ENCODE results near the gene OR5T3.
"Not testable (repeated sequence)": the region's sequence is repeated elsewhere in the genome, so short reads cannot be mapped to it uniquely, and the experiment has no call there.

OR5T3 gene

DNA sequence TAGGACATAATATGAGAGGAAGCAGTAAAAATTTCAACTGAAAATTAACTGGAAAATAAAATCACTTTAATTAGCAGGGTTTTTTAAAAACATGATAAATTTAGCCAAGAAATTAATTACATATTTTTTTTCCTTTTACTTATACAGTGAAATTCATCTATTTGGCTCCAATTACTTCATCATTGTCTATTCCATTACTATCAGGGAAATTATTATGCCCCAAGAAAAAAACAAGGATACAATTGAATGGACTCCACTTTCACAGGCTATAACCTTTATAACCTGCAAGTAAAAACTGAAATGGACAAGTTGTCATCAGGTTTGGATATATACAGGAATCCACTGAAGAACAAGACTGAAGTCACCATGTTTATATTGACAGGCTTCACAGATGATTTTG lies at the start of gene OR5T3:
TSS of gene OR5T3 (plus strand) at position 301 of the 400 bp plus-strand sequence. CDS start at position 301, 0 bp downstream.
- no peaks in the 10 kb centered on the region for H4K20me1 ChIP-seq (ENCODE audit: control insufficient read depth, insufficient read depth, low read depth, low read length)
- no peaks in the 10 kb centered on the region for H3K27me3 ChIP-seq (ENCODE audit: control insufficient read depth, low read length)
- no peaks in the 10 kb centered on the region for H3K9me3 ChIP-seq (ENCODE audit: control insufficient read depth, insufficient read depth, low read length)
- no peaks in the 10 kb centered on the region for H3F3A ChIP-seq (ENCODE audit: control insufficient read depth, insufficient read depth)
- TF ChIP-seq EZH2phosphoT487 (IDR thresholded peaks at IDR 0.05; ENCODE audit: borderline replicate concordance, low read length): no peak
- TF ChIP-seq, protein P1, sequence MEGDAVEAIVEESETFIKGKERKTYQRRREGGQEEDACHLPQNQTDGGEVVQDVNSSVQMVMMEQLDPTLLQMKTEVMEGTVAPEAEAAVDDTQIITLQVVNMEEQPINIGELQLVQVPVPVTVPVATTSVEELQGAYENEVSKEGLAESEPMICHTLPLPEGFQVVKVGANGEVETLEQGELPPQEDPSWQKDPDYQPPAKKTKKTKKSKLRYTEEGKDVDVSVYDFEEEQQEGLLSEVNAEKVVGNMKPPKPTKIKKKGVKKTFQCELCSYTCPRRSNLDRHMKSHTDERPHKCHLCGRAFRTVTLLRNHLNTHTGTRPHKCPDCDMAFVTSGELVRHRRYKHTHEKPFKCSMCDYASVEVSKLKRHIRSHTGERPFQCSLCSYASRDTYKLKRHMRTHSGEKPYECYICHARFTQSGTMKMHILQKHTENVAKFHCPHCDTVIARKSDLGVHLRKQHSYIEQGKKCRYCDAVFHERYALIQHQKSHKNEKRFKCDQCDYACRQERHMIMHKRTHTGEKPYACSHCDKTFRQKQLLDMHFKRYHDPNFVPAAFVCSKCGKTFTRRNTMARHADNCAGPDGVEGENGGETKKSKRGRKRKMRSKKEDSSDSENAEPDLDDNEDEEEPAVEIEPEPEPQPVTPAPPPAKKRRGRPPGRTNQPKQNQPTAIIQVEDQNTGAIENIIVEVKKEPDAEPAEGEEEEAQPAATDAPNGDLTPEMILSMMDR (IDR thresholded peaks at IDR 0.05; ENCODE audit: low read depth, low read length, poor library complexity, severe bottlenecking): no peak
- no peak within 1 kb of the TSS for H3K27ac ChIP-seq (ENCODE audit: low read depth, low read length)
- no peaks in the 10 kb centered on the region for H3K36me3 ChIP-seq (ENCODE audit: control insufficient read depth, low read length)
- no peaks in the 10 kb centered on the region for H3K79me2 ChIP-seq (ENCODE audit: control insufficient read depth, low read length)
- H3K4me1 ChIP-seq (ENCODE audit: control insufficient read depth, low read length): no peaks in the 10 kb centered on the region
- H3K9me2 ChIP-seq (replicated peaks; ENCODE audit: control insufficient read depth, low read length): no peaks in the 10 kb centered on the region
- H3K4me3 ChIP-seq (ENCODE audit: low read length): no peak within 1 kb of the TSS
- H3K4me2 ChIP-seq (ENCODE audit: low read length): no peak within 1 kb of the TSS

DNA sequence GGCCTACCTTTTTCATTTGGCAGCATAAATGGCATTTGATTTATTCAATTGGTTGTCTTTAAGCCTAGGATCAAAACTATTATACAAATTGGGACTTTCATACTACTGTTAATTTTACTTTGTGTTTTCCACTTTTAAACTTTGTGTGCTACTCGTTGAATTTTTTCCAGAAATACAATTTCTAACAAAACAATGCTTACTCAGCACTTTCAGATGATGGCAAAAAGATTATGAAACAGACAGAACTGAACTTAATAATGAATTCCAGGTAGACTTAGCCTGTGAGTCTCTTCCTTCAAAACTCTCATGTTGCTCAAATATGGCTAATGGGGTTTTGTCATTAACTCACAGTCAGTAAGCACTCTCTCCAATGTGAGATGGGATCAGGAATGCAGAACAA lies 44.3 kb upstream of the OR5T3 start:
- Histone ChIP-seq H4K20me1 (ENCODE audit: control insufficient read depth, insufficient read depth, low read depth, low read length) (no peaks in the 10 kb centered on the region), H3K4me3 (ENCODE audit: low read length) (no peak overlapping the region), H3K27me3 (ENCODE audit: control insufficient read depth, low read length) (no peaks in the 10 kb centered on the region), H3K79me2 (ENCODE audit: control insufficient read depth, low read length) (no peaks in the 10 kb centered on the region), H3K9me3 (ENCODE audit: control insufficient read depth, insufficient read depth, low read length) (peaks cover 4% of the 10 kb centered on the region; the same call in 1 of the 2 replicates), H3K9me2 (replicated peaks; ENCODE audit: control insufficient read depth, low read length) (no peaks in the 10 kb centered on the region), H3K36me3 (ENCODE audit: control insufficient read depth, low read length) (no peaks in the 10 kb centered on the region), H3K4me1 (ENCODE audit: control insufficient read depth, low read length) (no peaks in the 10 kb centered on the region), H3K4me2 (ENCODE audit: low read length) (no peak overlapping the region), H3K27ac (ENCODE audit: low read depth, low read length) (no peak overlapping the region), H3F3A (ENCODE audit: control insufficient read depth, insufficient read depth) (no peaks in the 10 kb centered on the region)
- TF ChIP-seq, protein P1 (IDR thresholded peaks at IDR 0.05; ENCODE audit: low read depth, low read length, poor library complexity, severe bottlenecking): no peak
- TF ChIP-seq EZH2phosphoT487 (IDR thresholded peaks at IDR 0.05; ENCODE audit: borderline replicate concordance, low read length): no peak

DNA sequence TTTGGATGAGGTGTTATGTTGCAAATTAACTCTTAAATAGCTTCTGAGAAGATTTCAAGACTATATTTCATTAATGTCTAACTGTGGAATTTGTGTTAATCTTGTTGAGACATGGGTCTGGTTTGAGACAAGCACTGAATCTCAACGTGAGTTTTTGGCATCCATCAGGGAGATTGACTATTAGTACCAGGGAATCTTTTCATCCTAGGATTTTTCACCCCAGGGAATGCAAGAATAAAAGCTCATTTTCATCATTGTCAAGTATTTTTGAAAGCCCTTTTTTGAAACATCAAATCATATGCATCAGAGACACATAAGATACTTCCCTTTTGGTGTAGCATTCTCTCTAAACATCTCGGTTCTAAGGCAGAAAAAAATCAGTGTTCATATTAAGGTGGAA lies 37.5 kb upstream of the OR5T3 start:
- Histone ChIP-seq H3K79me2 (ENCODE audit: control insufficient read depth, low read length) (no peaks in the 10 kb centered on the region), H3K4me2 (ENCODE audit: low read length) (no peak overlapping the region), H3K9me2 (replicated peaks; ENCODE audit: control insufficient read depth, low read length) (no peaks in the 10 kb centered on the region), H3F3A (ENCODE audit: control insufficient read depth, insufficient read depth) (no peaks in the 10 kb centered on the region), H3K27ac (ENCODE audit: low read depth, low read length) (no peak overlapping the region), H3K27me3 (ENCODE audit: control insufficient read depth, low read length) (no peaks in the 10 kb centered on the region), H4K20me1 (ENCODE audit: control insufficient read depth, insufficient read depth, low read depth, low read length) (no peaks in the 10 kb centered on the region), H3K4me1 (ENCODE audit: control insufficient read depth, low read length) (no peaks in the 10 kb centered on the region), H3K36me3 (ENCODE audit: control insufficient read depth, low read length) (no peaks in the 10 kb centered on the region), H3K4me3 (ENCODE audit: low read length) (no peak overlapping the region), H3K9me3 (ENCODE audit: control insufficient read depth, insufficient read depth, low read length) (peaks cover 4% of the 10 kb centered on the region; the same call in 1 of the 2 replicates)
- TF ChIP-seq, protein P1 (IDR thresholded peaks at IDR 0.05; ENCODE audit: low read depth, low read length, poor library complexity, severe bottlenecking): no peak
- no peak for TF ChIP-seq EZH2phosphoT487 (IDR thresholded peaks at IDR 0.05; ENCODE audit: borderline replicate concordance, low read length)

DNA sequence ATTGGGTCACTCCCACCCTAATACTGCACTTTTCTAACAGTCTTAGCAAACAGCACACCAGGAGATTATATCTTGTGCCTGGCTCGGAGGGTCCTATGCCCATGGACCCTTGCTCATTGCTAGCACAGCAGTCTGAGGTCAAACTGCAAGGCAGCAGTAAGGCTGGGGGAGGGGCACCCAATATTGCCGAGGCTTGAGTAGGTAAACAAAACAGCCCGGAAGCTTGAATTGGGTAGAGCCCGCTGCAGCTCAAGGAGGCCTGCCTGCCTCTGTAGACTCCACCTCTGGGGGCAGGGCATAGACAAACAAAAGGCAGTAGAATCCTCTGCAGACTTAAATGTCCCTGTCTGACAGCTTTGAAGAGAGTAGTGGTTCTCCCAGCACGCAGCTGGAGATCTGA lies 32.3 kb upstream of the OR5T3 start:
- not testable (repeated sequence) for H3K27ac ChIP-seq (ENCODE audit: low read depth, low read length); H3F3A ChIP-seq (ENCODE audit: control insufficient read depth, insufficient read depth); H3K9me2 ChIP-seq (replicated peaks; ENCODE audit: control insufficient read depth, low read length); H3K4me2 ChIP-seq (ENCODE audit: low read length); H3K27me3 ChIP-seq (ENCODE audit: control insufficient read depth, low read length); H3K79me2 ChIP-seq (ENCODE audit: control insufficient read depth, low read length); H3K9me3 ChIP-seq (ENCODE audit: control insufficient read depth, insufficient read depth, low read length); H4K20me1 ChIP-seq (ENCODE audit: control insufficient read depth, insufficient read depth, low read depth, low read length); H3K4me3 ChIP-seq (ENCODE audit: low read length); H3K36me3 ChIP-seq (ENCODE audit: control insufficient read depth, low read length); H3K4me1 ChIP-seq (ENCODE audit: control insufficient read depth, low read length)
